Epithelial cell of esophagus (primary cell): ENCODE results near the gene KDM4B.

Experiments
- DNase-seq: peaks from one replicate; pipeline ENCODE4 v3.0.0; 2010; ENCODE audit warnings: low read depth
- H3K4me3 ChIP-seq: 2 replicates; pipeline ENCODE4 v1.5.1; 2011; ENCODE audit warnings: mild to moderate bottlenecking, low read length, control low read depth
- TF ChIP-seq, protein P1 (sequence below): IDR thresholded peaks from 2 replicates; pipeline ENCODE4 v1.5.1; 2011; ENCODE audit warnings: low read depth, mild to moderate bottlenecking, low read length, control low read depth, inconsistent platforms; ENCODE audit not compliant: insufficient read depth; ENCODE audit errors: missing control alignments

The KDM4B gene

DNA sequence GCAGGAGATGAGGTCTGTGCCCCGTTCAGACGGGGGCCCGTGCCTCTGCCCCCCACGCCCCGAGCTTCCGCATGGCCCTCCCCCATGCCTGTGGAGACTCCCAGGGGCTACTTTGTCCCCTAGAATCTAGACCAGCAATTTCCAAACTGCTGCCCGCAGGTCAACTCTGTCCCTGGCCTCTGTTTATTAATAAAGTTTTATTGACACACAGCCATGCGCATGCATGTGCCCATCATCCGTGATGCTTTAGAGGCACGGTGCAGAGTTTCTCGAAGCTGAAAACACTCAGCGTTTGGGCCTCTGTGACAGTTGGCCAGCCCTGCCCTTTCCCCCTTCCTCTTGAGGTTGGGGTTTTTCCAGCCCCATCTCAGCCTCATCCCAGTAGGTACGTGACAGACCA lies 140.0 kb downstream of the KDM4B start:
- TF ChIP-seq, protein P1, sequence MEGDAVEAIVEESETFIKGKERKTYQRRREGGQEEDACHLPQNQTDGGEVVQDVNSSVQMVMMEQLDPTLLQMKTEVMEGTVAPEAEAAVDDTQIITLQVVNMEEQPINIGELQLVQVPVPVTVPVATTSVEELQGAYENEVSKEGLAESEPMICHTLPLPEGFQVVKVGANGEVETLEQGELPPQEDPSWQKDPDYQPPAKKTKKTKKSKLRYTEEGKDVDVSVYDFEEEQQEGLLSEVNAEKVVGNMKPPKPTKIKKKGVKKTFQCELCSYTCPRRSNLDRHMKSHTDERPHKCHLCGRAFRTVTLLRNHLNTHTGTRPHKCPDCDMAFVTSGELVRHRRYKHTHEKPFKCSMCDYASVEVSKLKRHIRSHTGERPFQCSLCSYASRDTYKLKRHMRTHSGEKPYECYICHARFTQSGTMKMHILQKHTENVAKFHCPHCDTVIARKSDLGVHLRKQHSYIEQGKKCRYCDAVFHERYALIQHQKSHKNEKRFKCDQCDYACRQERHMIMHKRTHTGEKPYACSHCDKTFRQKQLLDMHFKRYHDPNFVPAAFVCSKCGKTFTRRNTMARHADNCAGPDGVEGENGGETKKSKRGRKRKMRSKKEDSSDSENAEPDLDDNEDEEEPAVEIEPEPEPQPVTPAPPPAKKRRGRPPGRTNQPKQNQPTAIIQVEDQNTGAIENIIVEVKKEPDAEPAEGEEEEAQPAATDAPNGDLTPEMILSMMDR = no peak
- DNase-seq = no peak
- no peak overlapping the region for H3K4me3 ChIP-seq

DNA sequence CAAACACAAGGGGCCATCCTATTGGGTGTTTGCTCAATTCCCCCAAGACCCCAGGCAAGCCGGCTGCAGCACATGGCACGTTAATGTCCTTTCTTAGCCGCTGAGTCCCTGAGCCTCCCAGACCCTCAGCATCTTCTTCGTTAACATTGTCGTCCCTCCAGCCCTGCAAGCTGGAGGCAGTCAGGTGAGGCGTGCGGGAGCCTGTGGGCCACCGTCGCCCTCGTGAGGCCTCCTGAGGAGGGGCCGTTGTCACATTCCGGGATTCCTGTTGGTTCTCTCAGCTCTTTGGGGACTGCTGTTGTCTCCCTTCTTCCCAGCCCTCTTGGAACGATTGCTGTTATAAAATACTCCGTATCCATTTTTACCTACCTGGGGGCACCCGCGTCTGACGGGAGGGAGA lies 140.6 kb downstream of the KDM4B start:
- H3K4me3 ChIP-seq = no peak overlapping the region
- TF ChIP-seq, protein P1 = no peak
- no peak for DNase-seq

DNA sequence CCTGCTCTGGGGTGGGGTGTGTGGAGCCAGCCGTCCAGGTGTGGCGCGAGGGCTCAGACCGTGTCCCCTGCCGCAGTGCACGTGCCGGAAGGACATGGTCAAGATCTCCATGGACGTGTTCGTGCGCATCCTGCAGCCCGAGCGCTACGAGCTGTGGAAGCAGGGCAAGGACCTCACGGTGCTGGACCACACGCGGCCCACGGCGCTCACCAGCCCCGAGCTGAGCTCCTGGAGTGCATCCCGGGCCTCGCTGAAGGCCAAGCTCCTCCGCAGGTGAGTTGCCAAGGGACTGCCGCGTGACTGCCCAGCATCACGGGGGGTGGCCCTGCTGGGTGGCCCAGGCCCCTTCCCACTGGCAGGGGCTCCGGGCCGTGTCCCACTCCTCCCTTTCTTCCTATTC lies 141.6 kb downstream of the KDM4B start:
- DNase-seq = no peak
- TF ChIP-seq, protein P1 = no peak

DNA sequence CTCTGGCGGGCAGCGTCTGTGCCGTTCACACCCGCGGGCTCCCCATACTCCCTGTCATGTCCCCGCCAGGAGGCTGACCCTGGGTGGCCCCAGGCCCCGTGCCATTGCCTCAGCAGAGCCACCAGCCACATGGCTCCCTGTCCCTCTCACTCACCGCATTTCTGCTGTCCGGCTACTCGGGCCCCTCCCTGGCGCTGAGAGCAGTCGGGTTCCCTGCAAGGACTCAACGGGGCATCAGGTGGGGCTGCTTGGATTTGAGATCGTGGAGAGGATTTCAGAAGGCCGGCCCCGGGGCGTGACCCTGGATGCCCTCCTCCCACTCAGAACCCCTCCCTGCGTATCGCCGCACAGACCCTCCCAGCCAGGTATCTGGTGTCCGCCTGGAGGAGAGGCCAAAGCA lies 142.1 kb downstream of the KDM4B start:
- DNase-seq = no peak
- TF ChIP-seq, protein P1 = no peak
- H3K4me3 ChIP-seq = no peak overlapping the region

More for the DNA sequence above, 141.6 kb downstream of the KDM4B start:
- no peak overlapping the region for H3K4me3 ChIP-seq

DNA sequence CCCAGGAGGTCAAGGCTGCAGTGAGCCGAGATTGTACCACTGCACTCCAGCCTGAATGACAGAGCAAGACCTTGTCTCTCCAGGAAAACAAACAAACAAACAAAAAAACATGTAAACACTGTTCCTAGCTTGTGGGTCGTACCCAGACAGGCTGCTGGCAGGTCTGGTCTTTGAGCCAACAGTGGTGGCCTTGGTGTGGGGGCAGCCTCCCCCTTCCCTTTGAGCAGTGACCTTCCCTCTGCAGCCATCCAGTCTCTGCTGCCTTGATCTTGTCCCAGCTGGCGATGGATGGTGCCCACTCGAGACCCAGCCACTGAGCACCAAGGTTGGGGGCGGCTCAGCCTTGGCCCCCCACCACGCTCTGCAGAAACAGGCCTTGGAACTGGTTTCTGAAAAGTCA lies 143.3 kb downstream of the KDM4B start:
- no peak for DNase-seq
- H3K4me3 ChIP-seq = no peak overlapping the region
- TF ChIP-seq, protein P1 = no peak

DNA sequence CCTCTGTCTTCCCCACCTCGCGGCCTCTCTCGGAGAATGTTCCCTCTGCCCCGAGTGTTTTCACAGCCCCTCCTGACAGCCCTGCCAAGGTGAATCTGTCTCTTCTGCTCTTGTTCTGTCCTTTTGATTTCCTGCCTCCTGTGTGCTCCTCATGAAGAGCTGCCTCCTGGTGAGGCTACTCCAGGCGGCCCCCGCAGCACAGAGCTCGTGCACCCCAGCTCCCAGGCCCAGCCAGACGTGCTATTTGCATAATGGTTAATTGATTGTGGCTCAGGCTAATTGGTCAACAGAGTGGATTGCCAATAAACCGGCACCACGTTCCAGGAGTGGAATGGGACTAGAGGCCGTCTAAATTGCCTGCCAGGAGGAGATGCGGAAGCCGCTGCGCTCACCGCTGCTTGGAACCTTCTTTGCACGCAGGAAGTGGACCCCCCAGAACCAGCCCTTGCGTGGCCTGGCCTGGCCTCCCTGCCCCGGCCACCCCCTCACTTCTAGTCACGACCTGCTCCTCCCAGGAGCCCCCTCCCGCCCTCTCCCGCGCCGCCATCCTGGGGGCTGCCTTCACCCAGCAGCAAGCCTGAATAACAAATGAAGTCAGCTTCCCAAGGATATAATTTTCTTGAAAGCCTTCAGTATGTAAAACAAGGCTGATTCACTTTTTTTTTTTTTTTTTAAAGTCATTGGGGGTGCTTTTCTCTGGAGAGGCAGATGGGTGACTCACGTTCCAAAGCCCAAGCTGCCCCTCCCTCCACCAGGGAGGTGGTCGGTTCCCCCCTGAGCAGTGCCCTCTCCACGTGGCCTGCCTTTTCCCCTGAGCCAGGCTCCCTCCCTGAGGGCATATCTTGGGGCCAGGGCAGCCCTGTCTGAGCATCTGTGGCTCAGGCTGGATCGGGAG lies 144.0 kb downstream of the KDM4B start:
- TF ChIP-seq, protein P1 = no peak
- H3K4me3 ChIP-seq = no peak overlapping the region
- DNase-seq = no peak
